ENCODE measurements around the gene RRAS2. TPM values are rescaled to one million over a fixed set of nuclear protein-coding genes. Genes with fewer than 3 reads are reported as not detected.

Gene RRAS2
- total RNA-seq, 1 donor from 2014 or later = 150 TPM

DNA sequence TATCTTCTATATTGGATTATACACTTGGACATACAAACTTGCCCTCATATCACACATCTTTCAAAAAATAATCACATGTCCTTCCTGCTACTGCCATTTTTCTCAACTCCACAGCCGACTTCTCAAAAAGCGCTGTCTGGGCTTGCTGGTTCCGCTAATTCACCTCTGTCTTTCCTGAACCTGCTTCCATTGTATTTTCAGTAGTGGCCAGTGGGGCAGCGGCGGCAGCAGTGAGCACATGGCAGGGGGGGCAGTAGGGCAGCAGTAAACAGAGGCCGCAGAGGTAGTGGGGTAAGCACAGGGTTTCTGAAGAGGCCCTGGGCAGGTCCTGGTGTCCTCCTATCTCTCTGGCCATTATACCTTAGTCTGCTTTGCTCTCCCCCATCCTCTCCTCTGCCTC, 126.3 kb downstream of the RRAS2 start:
- Mint-ChIP-seq H3K27ac (ENCODE audit: unreplicated experiment) (no peak overlapping the region), H3K4me3 (ENCODE audit: unreplicated experiment) (no peak overlapping the region), H3K4me1 (ENCODE audit: low read depth, unreplicated experiment) (peaks cover 4% of the 10 kb centered on the region), H3K36me3 (ENCODE audit: low read depth, unreplicated experiment) (no peaks in the 10 kb centered on the region), H3K27me3 (ENCODE audit: low read depth, unreplicated experiment) (peaks cover 42% of the 10 kb centered on the region), H3K9me3 (ENCODE audit: unreplicated experiment) (peaks cover 12% of the 10 kb centered on the region)
- no peaks in the 10 kb centered on the region for H3K36me3 ChIP-seq (ENCODE audit: insufficient read depth, low read length)
- DNase-seq (ENCODE audit: low read depth) (no peak), FAIRE-seq (no peak)
- H3K27ac ChIP-seq (ENCODE audit: low read depth, low read length) = no peak overlapping the region
- peaks cover 27% of the 10 kb centered on the region for H3K27me3 ChIP-seq (ENCODE audit: insufficient read depth, low read length)
- no peak overlapping the region for H3K4me2 ChIP-seq (ENCODE audit: low read length)
- H3K4me1 ChIP-seq (ENCODE audit: insufficient read depth, low read length) = no peaks in the 10 kb centered on the region
- H2AFZ ChIP-seq (ENCODE audit: low read depth, low read length) = no peak overlapping the region
- H3K79me2 ChIP-seq (ENCODE audit: insufficient read depth, low read length) = no peaks in the 10 kb centered on the region
- H3K9ac ChIP-seq (ENCODE audit: low read length) = no peak overlapping the region
- TF ChIP-seq, protein P1, sequence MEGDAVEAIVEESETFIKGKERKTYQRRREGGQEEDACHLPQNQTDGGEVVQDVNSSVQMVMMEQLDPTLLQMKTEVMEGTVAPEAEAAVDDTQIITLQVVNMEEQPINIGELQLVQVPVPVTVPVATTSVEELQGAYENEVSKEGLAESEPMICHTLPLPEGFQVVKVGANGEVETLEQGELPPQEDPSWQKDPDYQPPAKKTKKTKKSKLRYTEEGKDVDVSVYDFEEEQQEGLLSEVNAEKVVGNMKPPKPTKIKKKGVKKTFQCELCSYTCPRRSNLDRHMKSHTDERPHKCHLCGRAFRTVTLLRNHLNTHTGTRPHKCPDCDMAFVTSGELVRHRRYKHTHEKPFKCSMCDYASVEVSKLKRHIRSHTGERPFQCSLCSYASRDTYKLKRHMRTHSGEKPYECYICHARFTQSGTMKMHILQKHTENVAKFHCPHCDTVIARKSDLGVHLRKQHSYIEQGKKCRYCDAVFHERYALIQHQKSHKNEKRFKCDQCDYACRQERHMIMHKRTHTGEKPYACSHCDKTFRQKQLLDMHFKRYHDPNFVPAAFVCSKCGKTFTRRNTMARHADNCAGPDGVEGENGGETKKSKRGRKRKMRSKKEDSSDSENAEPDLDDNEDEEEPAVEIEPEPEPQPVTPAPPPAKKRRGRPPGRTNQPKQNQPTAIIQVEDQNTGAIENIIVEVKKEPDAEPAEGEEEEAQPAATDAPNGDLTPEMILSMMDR (IDR thresholded peaks at IDR 0.05; ENCODE audit: insufficient read depth, low read depth, low read length) = no peak
- TF ChIP-seq EZH2 (IDR thresholded peaks at IDR 0.05; ENCODE audit: insufficient read depth, low read length) = no peak
- H4K20me1 ChIP-seq (ENCODE audit: insufficient read depth, low read length) = no peaks in the 10 kb centered on the region
- no peak overlapping the region for H3K4me3 ChIP-seq (ENCODE audit: insufficient read depth, low read depth, low read length)
- no peaks in the 10 kb centered on the region for H3K9me3 ChIP-seq (ENCODE audit: insufficient read depth, low read depth, low read length)

DNA sequence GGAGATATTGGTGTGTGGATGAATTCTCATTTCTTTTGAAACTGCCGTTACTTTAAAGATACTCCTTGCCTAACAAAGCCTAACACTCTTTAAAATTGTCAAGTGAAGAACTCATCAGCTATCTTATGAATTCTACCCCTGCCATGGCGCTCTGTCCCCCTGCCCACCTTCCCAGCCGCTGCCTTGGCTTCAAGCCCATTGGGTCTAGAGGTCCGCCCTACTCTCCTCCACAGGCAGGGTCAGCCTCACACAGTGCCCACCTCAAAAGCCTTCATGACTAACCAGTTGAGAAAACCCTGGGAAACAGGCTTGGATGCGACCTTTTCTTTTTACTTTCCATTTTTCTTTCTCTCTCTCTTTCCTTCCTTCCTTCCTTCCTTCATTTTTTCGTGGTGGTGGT, 128.6 kb downstream of the RRAS2 start:
- no peak overlapping the region for H3K27ac ChIP-seq (ENCODE audit: low read depth, low read length)
- H3K4me3 ChIP-seq (ENCODE audit: insufficient read depth, low read depth, low read length) = no peak overlapping the region
- H3K27me3 ChIP-seq (ENCODE audit: insufficient read depth, low read length) = peaks cover 20% of the 10 kb centered on the region
- TF ChIP-seq EZH2 (IDR thresholded peaks at IDR 0.05; ENCODE audit: insufficient read depth, low read length) = no peak
- TF ChIP-seq, protein P1 (IDR thresholded peaks at IDR 0.05; ENCODE audit: insufficient read depth, low read depth, low read length) = no peak
- Mint-ChIP-seq H3K4me3 (ENCODE audit: unreplicated experiment) (no peak overlapping the region), H3K9me3 (ENCODE audit: unreplicated experiment) (peaks cover 7% of the 10 kb centered on the region), H3K36me3 (ENCODE audit: low read depth, unreplicated experiment) (no peaks in the 10 kb centered on the region), H3K4me1 (ENCODE audit: low read depth, unreplicated experiment) (no peaks in the 10 kb centered on the region), H3K27me3 (ENCODE audit: low read depth, unreplicated experiment) (peaks cover 24% of the 10 kb centered on the region), H3K27ac (ENCODE audit: unreplicated experiment) (no peak overlapping the region)
- no peaks in the 10 kb centered on the region for H4K20me1 ChIP-seq (ENCODE audit: insufficient read depth, low read length)
- no peak for DNase-seq (ENCODE audit: low read depth)
- no peak overlapping the region for H3K9ac ChIP-seq (ENCODE audit: low read length)
- H3K36me3 ChIP-seq (ENCODE audit: insufficient read depth, low read length) = no peaks in the 10 kb centered on the region
- no peak overlapping the region for H3K4me2 ChIP-seq (ENCODE audit: low read length)
- H2AFZ ChIP-seq (ENCODE audit: low read depth, low read length) = no peak overlapping the region
- H3K9me3 ChIP-seq (ENCODE audit: insufficient read depth, low read depth, low read length) = no peaks in the 10 kb centered on the region
- H3K4me1 ChIP-seq (ENCODE audit: insufficient read depth, low read length) = no peaks in the 10 kb centered on the region
- no peak for FAIRE-seq
- no peaks in the 10 kb centered on the region for H3K79me2 ChIP-seq (ENCODE audit: insufficient read depth, low read length)

DNA sequence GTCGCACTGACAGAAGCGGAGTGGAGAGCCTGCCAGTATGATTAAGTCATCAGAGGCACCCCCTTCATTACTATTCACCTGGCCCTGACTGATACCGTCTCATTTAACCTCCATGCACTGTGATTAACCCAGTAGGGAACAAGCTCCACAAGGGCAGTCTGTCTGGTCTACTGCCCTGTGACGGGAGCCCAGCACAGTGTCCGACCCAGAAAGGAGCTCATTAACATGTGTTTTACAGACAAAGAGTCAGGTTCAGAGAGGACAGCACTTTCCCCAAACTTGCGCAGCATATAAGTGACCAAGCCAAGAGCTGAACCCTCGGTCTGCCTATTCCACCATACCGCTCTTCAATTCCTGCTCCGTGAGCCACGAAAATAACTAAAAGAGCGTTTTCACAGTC, 129.5 kb downstream of the RRAS2 start:
- H3K4me1 Mint-ChIP-seq (ENCODE audit: low read depth, unreplicated experiment) = no peaks in the 10 kb centered on the region
- no peak overlapping the region for H3K27ac Mint-ChIP-seq (ENCODE audit: unreplicated experiment)
- peaks cover 20% of the 10 kb centered on the region for H3K27me3 Mint-ChIP-seq (ENCODE audit: low read depth, unreplicated experiment)
- Histone ChIP-seq H3K4me3 (ENCODE audit: insufficient read depth, low read depth, low read length) (no peak overlapping the region), H2AFZ (ENCODE audit: low read depth, low read length) (no peak overlapping the region), H3K79me2 (ENCODE audit: insufficient read depth, low read length) (no peaks in the 10 kb centered on the region), H3K9me3 (ENCODE audit: insufficient read depth, low read depth, low read length) (no peaks in the 10 kb centered on the region), H4K20me1 (ENCODE audit: insufficient read depth, low read length) (no peaks in the 10 kb centered on the region), H3K9ac (ENCODE audit: low read length) (no peak overlapping the region), H3K27me3 (ENCODE audit: insufficient read depth, low read length) (peaks cover 16% of the 10 kb centered on the region), H3K4me1 (ENCODE audit: insufficient read depth, low read length) (no peaks in the 10 kb centered on the region), H3K4me2 (ENCODE audit: low read length) (no peak overlapping the region), H3K27ac (ENCODE audit: low read depth, low read length) (no peak overlapping the region), H3K36me3 (ENCODE audit: insufficient read depth, low read length) (no peaks in the 10 kb centered on the region)
- H3K36me3 Mint-ChIP-seq (ENCODE audit: low read depth, unreplicated experiment) = no peaks in the 10 kb centered on the region
- no peak for DNase-seq (ENCODE audit: low read depth)
- TF ChIP-seq, protein P1 (IDR thresholded peaks at IDR 0.05; ENCODE audit: insufficient read depth, low read depth, low read length) = no peak
- no peak for TF ChIP-seq EZH2 (IDR thresholded peaks at IDR 0.05; ENCODE audit: insufficient read depth, low read length)
- no peak overlapping the region for H3K4me3 Mint-ChIP-seq (ENCODE audit: unreplicated experiment)
- peaks cover 4% of the 10 kb centered on the region for H3K9me3 Mint-ChIP-seq (ENCODE audit: unreplicated experiment)
- FAIRE-seq = no peak

All from astrocyte (in vitro differentiated cells and primary cell).